ENCODE data around the gene SH2D4B.

- TF ChIP-seq CTCF (IDR thresholded peaks at IDR 0.05) (no peak), POLR2A (IDR thresholded peaks at IDR 0.05) (no peak)
Observed at GRCh38 chr10:80536361-80536835, 1.3 kb upstream of the SH2D4B start.
